ENCODE measurements around the gene DOP1B. TPM values are rescaled to one million over a fixed set of nuclear protein-coding genes. Genes with fewer than 3 reads are reported as not detected.
A peak's percentile ranks its signal among the peaks of the same experiment; 100 is the strongest.
"Not testable (repeated sequence)": the region's sequence is repeated elsewhere in the genome, so short reads cannot be mapped to it uniquely, and the experiment has no call there.

DOP1B gene
- total RNA-seq, 1 donor from 2014 or later: 26.1 TPM

- DNase-seq: peak; percentile 59
Measured at GRCh38 chr21:36134803-36135390, 21.7 kb upstream of the DOP1B start, which contains the start of gene CBR3. Gene CBR3, plus strand, starts transcription at chr21:36135079. Its CDS starts 114 bp downstream, at chr21:36135193.

- DNase-seq: peak; percentile 79
Measured at GRCh38 chr21:36135391-36136102, 21.1 kb upstream of the DOP1B start.

GRCh38 chr21:36139791-36140190 lies 16.8 kb upstream of the DOP1B start:
- not testable (repeated sequence) for DNase-seq

GRCh38 chr21:36141513-36141925 lies 15.1 kb upstream of the DOP1B start:
- peak; percentile 90 for DNase-seq

GRCh38 chr21:36144233-36144632 lies 12.4 kb upstream of the DOP1B start:
- not testable (repeated sequence) for DNase-seq

- no peak for DNase-seq
Measured at GRCh38 chr21:36145259-36145658, 11.4 kb upstream of the DOP1B start.

GRCh38 chr21:36147911-36148310 lies 8.7 kb upstream of the DOP1B start:
- no peak for DNase-seq

- DNase-seq: no peak
Measured at GRCh38 chr21:36148886-36149285, 7.7 kb upstream of the DOP1B start.

GRCh38 chr21:36149788-36150711 lies 6.6 kb upstream of the DOP1B start:
- DNase-seq: peak; percentile 53

- DNase-seq: no peak
Measured at GRCh38 chr21:36155603-36156338, 853 bp upstream of the DOP1B start.

GRCh38 chr21:36156339-36156814 lies 247 bp upstream of the DOP1B start:
- DNase-seq: peak; percentile 99

- no peak for DNase-seq
Measured at GRCh38 chr21:36159356-36159921, 2.8 kb downstream of the DOP1B start.

- no peak for DNase-seq
Measured at GRCh38 chr21:36160850-36161178, 4.2 kb downstream of the DOP1B start.

GRCh38 chr21:36162631-36163030 lies 6.0 kb downstream of the DOP1B start:
- no peak for DNase-seq

- peak; percentile 21 for DNase-seq
Measured at GRCh38 chr21:36163750-36164741, 7.4 kb downstream of the DOP1B start.

GRCh38 chr21:36165356-36165755 lies 8.7 kb downstream of the DOP1B start:
- no peak for DNase-seq

- DNase-seq: no peak
Measured at GRCh38 chr21:36166705-36167104, 10.1 kb downstream of the DOP1B start.

GRCh38 chr21:36167541-36167940 lies 10.9 kb downstream of the DOP1B start:
- DNase-seq: no peak

- DNase-seq: no peak
Measured at GRCh38 chr21:36169470-36170128, 13.0 kb downstream of the DOP1B start.

- DNase-seq: no peak
Measured at GRCh38 chr21:36170823-36171222, 14.2 kb downstream of the DOP1B start.
